HCT116 (cell line): ENCODE measurements around the gene ILF2. TPM values are rescaled to one million over a fixed set of nuclear protein-coding genes. Genes with fewer than 3 reads are reported as not detected.

Experiments
- ATAC-seq: fragments of 200-7000 bp; cut with Tn5 transposase; 2 replicates; pipeline ENCODE4 v1.9.1; 2020; ENCODE audit warnings: mild to moderate bottlenecking, moderate library complexity
- BruUV-seq: library from RNA; stranded (reverse); fragments of 400-500 nt; replicated peaks from 2 replicates; lab custom pipeline; 2021; lab: Mats Ljungman, UMichigan
- CTCF ChIA-PET: fragments of 300-600 bp; sonication (Branson Sonifier 250); formaldehyde crosslinking; loops from one replicate; lab custom pipeline; 2021; ENCODE audit warnings: antibody characterized with exemption; lab: Charles Lee
- POLR2A ChIA-PET: fragments of 300-600, 350-600 bp; sonication (Branson Sonifier 250); formaldehyde crosslinking; loops from one replicate; lab custom pipeline; 2021; ENCODE audit warnings: antibody characterized with exemption; lab: Charles Lee
- RAD21 ChIA-PET, 2 experiments: fragments of 300-600 bp; sonication (Branson Sonifier 250); formaldehyde crosslinking; loops; one replicate each; lab custom pipeline; 2023; ENCODE audit warnings: low total read pairs in 2 of 2; ENCODE audit not compliant: uncharacterized antibody in 2 of 2, unreplicated experiment in 2 of 2, low non-redundant PET in 1 of 2; lab: Charles Lee
- DNase-seq: peaks from one replicate; pipeline ENCODE4 v3.0.0-alpha.2; 2010; ENCODE audit warnings: low read depth, low spot score
- H2AFZ ChIP-seq: fragments of 200-600 bp; shearing (Covaris generic), sonication (generic); 2 replicates; pipeline ENCODE4 v1.6.1; 2017; ENCODE audit warnings: low read depth, mixed run types, mixed read lengths, antibody characterized with exemption, low read length; ENCODE audit not compliant: poor library complexity, severe bottlenecking
- H3K27ac ChIP-seq: 2 replicates; pipeline ENCODE4 v1.5.1; 2012; ENCODE audit warnings: low read depth, low read length
- H3K27me3 ChIP-seq: fragments of 200-600 bp; sonication (generic); 2 replicates; pipeline ENCODE4 v1.6.1; 2016; ENCODE audit warnings: mixed run types, low read length, mixed read lengths; ENCODE audit not compliant: insufficient read depth
- H3K36me3 ChIP-seq, 2 experiments: fragments of 200-500 bp in 1 of 2; fragments of 200-600 bp in 1 of 2; sonication (Bioruptor generic) in 1 of 2; sonication (generic) in 1 of 2; 2 replicates each; pipeline versions ENCODE4 v1.5.1 to v1.6.1; 2014 to 2016; ENCODE audit warnings: low read length in 2 of 2, inconsistent platforms in 1 of 2, mixed read lengths in 1 of 2, mixed run types in 1 of 2; ENCODE audit not compliant: insufficient read depth in 2 of 2, control insufficient read depth in 1 of 2
- H3K4me1 ChIP-seq, 2 experiments: fragments of 200-600 bp in 1 of 2; sonication (generic) in 1 of 2; 2 replicates each; pipeline versions ENCODE4 v1.5.1 to v1.6.1; 2012 to 2017; ENCODE audit warnings: low read length in 2 of 2, inconsistent platforms in 1 of 2, mild to moderate bottlenecking in 1 of 2, mixed read lengths in 1 of 2, mixed run types in 1 of 2, moderate library complexity in 1 of 2; ENCODE audit not compliant: insufficient read depth in 2 of 2, control insufficient read depth in 1 of 2
- H3K4me2 ChIP-seq: fragments of 200-600 bp; sonication (generic); 2 replicates; pipeline ENCODE4 v1.6.1; 2017; ENCODE audit warnings: mixed run types, low read length, mixed read lengths
- H3K4me3 ChIP-seq, 2 experiments: fragments of 200-600 bp in 1 of 2; sonication (generic) in 1 of 2; replicated peaks in 1 of 2; 2 replicates each; pipeline ENCODE4 v1.5.1; 2011 to 2016; ENCODE audit warnings: low read length in 2 of 2, control low read depth in 1 of 2, low read depth in 1 of 2, mild to moderate bottlenecking in 1 of 2, mixed read lengths in 1 of 2, mixed run types in 1 of 2
- H3K79me2 ChIP-seq: fragments of 200-600 bp; sonication (generic); 2 replicates; pipeline ENCODE4 v1.6.1; 2017; ENCODE audit warnings: mild to moderate bottlenecking, mixed run types, low read length, moderate library complexity, mixed read lengths; ENCODE audit not compliant: insufficient read depth
- H3K9ac ChIP-seq: fragments of 200-600 bp; sonication (generic); 2 replicates; pipeline ENCODE4 v1.6.1; 2016; ENCODE audit warnings: low read length, mixed read lengths
- H3K9me2 ChIP-seq: fragments of 200-600 bp; sonication (generic), shearing (Covaris generic); 2 replicates; pipeline ENCODE4 v1.6.1; 2017; ENCODE audit warnings: mixed run types, mild to moderate bottlenecking, moderate library complexity; ENCODE audit not compliant: insufficient read depth
- H3K9me3 ChIP-seq, 2 experiments: fragments of 200-500 bp in 1 of 2; fragments of 200-600 bp in 1 of 2; sonication (Bioruptor generic) in 1 of 2; sonication (generic) in 1 of 2; 2 replicates each; pipeline ENCODE4 v1.6.1; 2014 to 2017; ENCODE audit warnings: low read length in 2 of 2, mixed read lengths in 2 of 2, inconsistent platforms in 1 of 2, low read depth in 1 of 2, mild to moderate bottlenecking in 1 of 2, mixed run types in 1 of 2, moderate library complexity in 1 of 2; ENCODE audit not compliant: control insufficient read depth in 1 of 2, insufficient read depth in 1 of 2
- H4K20me1 ChIP-seq: fragments of 200-600 bp; sonication (generic), shearing (Covaris generic); 2 replicates; pipeline ENCODE4 v1.6.1; 2017; ENCODE audit warnings: mixed run types, mild to moderate bottlenecking, moderate library complexity; ENCODE audit not compliant: insufficient read depth
- CBX3 ChIP-seq: IDR thresholded peaks from 2 replicates; pipeline ENCODE4 v1.6.1; 2012; ENCODE audit warnings: low read depth
- CEBPB ChIP-seq: IDR thresholded peaks from 2 replicates; pipeline ENCODE4 v1.6.1; 2012; ENCODE audit warnings: low read depth
- EGR1 ChIP-seq: IDR thresholded peaks from 2 replicates; pipeline ENCODE4 v1.6.1; 2012; ENCODE audit warnings: low read depth
- ELF1 ChIP-seq: IDR thresholded peaks from 2 replicates; pipeline ENCODE4 v1.6.1; 2012; ENCODE audit warnings: low read depth, borderline replicate concordance
- EZH2 ChIP-seq: fragments of 200-600 bp; sonication (generic); IDR thresholded peaks from 2 replicates; pipeline ENCODE4 v1.6.1; 2017; ENCODE audit warnings: antibody characterized with exemption, mixed run types
- EZH2phosphoT487 ChIP-seq: fragments of 200-600 bp; IDR thresholded peaks from 2 replicates; pipeline ENCODE4 v1.6.1; 2018; ENCODE audit warnings: antibody characterized with exemption, borderline replicate concordance
- JUND ChIP-seq: IDR thresholded peaks from 2 replicates; pipeline ENCODE4 v1.6.1; 2012
- POLR2AphosphoS5 ChIP-seq: IDR thresholded peaks from 2 replicates; pipeline ENCODE4 v1.6.1; 2011; ENCODE audit warnings: mild to moderate bottlenecking, low read depth, low read length, moderate library complexity
- RAD21 ChIP-seq: IDR thresholded peaks from 2 replicates; pipeline ENCODE4 v1.6.1; 2012; ENCODE audit warnings: low read depth, mild to moderate bottlenecking
- SIN3A ChIP-seq: IDR thresholded peaks from 2 replicates; pipeline ENCODE4 v1.6.1; 2012; ENCODE audit warnings: low read depth
- SRF ChIP-seq: IDR thresholded peaks from 2 replicates; pipeline ENCODE4 v1.6.1; 2012; ENCODE audit warnings: low read depth
- YY1 ChIP-seq: IDR thresholded peaks from 2 replicates; pipeline ENCODE4 v1.6.1; 2011; ENCODE audit warnings: low read length, low read depth, moderate library complexity, mild to moderate bottlenecking; ENCODE audit not compliant: insufficient replicate concordance; ENCODE audit errors: extremely low read depth
- ZNF274 ChIP-seq: fragments of 200-500 bp; sonication (Bioruptor generic); IDR thresholded peaks from 2 replicates; pipeline ENCODE4 v1.6.1; 2014; ENCODE audit warnings: mild to moderate bottlenecking, low read depth, low read length, inconsistent platforms
- intact Hi-C: fragments of 100-400 bp; cut with micrococcal nuclease; formaldehyde crosslinking; loops from 2 replicates; pipeline ENCODE4 v1.10.0; 2022
- total RNA-seq: library from RNA; stranded (reverse); gene quantifications from one replicate; pipeline ENCODE4 v1.2.1, GENCODE V29; 2021; ENCODE audit not compliant: unreplicated experiment
- TF ChIP-seq, protein P1 (sequence below): IDR thresholded peaks from 2 replicates; pipeline ENCODE4 v1.6.1; 2012
- TF ChIP-seq, protein P2 (sequence below): IDR thresholded peaks from 2 replicates; pipeline ENCODE4 v1.6.1; 2012
- TF ChIP-seq, protein P3 (sequence below), 3 experiments: fragments of 200-600 bp in 1 of 3; sonication (generic) in 1 of 3; IDR thresholded peaks in 2 of 3; conservative IDR thresholded peaks in 1 of 3; 2 replicates each; pipeline ENCODE4 v1.5.1; 2012 to 2017; ENCODE audit warnings: low read depth in 2 of 3, low read length in 2 of 3, antibody characterized with exemption in 1 of 3, borderline replicate concordance in 1 of 3, control low read depth in 1 of 3, mild to moderate bottlenecking in 1 of 3, mixed read lengths in 1 of 3, mixed run types in 1 of 3, moderate library complexity in 1 of 3; ENCODE audit not compliant: insufficient read depth in 1 of 3

ILF2 gene
- total RNA-seq, 1 experiment from 2014 or later = 335 TPM

DNA sequence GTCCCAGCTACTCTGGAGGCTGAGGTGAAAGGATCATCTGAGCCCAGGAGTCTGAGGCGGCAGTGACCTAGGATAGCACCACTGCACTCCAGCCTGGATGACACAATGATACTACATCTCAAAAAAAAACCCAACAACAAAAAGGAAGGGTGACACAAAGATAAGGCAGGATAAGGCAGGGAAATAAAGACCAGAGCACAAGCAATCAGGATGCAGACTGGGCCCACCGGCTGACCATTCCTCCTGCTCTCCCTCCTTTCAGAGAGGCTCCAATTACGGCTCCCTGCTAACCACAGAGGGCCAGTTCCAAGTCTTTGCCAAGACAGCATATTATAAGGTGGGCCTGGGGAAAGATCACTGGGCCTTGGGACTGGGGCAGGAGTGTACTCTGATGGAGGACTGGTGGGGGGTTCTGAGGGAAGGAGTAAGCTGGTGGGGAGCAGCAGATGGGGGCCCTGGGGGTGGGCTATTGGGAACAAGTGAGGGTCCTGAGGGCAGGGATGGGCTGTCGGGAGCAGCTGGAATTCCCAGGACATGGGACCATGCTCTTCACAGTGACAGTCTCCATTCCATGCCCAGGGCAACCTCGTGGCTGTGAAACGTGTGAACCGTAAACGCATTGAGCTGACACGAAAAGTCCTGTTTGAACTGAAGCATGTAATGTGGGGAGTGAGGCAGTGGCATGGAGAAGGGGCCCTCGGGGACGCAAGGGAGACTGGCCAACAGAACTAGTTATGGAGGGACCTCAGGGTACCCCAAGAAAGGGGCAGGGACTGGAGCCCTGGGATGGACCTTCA lies 14.9 kb upstream of the ILF2 start:
- ChIA-PET RAD21 (no interaction called here), CTCF (no interaction called here), POLR2A (no interaction called here)
- Histone ChIP-seq H3K79me2 (no peaks in the 10 kb centered on the region), H3K9ac (no peak overlapping the region), H3K4me2 (no peak overlapping the region), H3K27ac (no peak overlapping the region), H3K9me2 (no peaks in the 10 kb centered on the region), H4K20me1 (no peaks in the 10 kb centered on the region), H3K36me3 (no peaks in the 10 kb centered on the region), H3K4me1 (peaks cover 0 to 5% of the 10 kb centered on the region in 2 experiments; a peak in 1 of 4 replicates), H3K4me3 (no peak overlapping the region), H3K27me3 (no peaks in the 10 kb centered on the region; the same call in 1 of the 2 replicates), H3K9me3 (no peaks in the 10 kb centered on the region), H2AFZ (no peak overlapping the region)
- ATAC-seq (no peak), DNase-seq (no peak)
- TF ChIP-seq RAD21 (no peak), SRF (no peak), EZH2 (no peak), ELF1 (no peak), EZH2phosphoT487 (no peak), CEBPB (no peak), ZNF274 (no peak), SIN3A (no peak), YY1 (no peak)
- TF ChIP-seq, protein P1, sequence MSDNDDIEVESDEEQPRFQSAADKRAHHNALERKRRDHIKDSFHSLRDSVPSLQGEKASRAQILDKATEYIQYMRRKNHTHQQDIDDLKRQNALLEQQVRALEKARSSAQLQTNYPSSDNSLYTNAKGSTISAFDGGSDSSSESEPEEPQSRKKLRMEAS = no peak
- no TSS peak for BruUV-seq
- intact Hi-C loops = no loop called here

DNA sequence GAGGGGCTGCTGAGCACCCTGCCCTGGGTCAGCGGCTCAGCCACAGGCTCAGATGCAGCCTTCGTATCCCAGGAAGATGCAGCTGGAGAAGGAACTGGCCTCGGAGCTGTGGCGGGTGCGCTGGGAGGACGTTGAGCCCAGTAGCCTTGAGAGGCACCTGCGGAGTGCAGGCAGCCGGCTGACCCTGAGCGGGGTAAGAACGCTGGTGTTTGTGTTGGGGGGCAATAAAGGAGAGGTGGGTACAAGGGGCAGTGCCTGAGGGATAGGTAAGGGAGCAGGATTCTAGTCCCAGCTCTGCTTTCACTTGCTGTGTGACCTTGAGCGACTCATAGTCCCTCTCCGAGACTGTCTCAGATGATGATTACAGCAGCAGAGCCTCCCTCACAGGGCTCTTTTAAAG lies 14.1 kb upstream of the ILF2 start:
- POLR2A ChIA-PET = no interaction called here
- Histone ChIP-seq H3K27ac (no peak overlapping the region), H3K9me2 (no peaks in the 10 kb centered on the region), H3K9me3 (no peaks in the 10 kb centered on the region), H3K9ac (no peak overlapping the region), H3K4me2 (no peak overlapping the region), H3K4me1 (peaks cover 0 to 5% of the 10 kb centered on the region in 2 experiments; a peak in 1 of 4 replicates), H3K36me3 (no peaks in the 10 kb centered on the region), H4K20me1 (no peaks in the 10 kb centered on the region), H3K79me2 (no peaks in the 10 kb centered on the region), H3K27me3 (no peaks in the 10 kb centered on the region; the same call in 1 of the 2 replicates), H2AFZ (no peak overlapping the region), H3K4me3 (no peak overlapping the region)
- DNase-seq = no peak
- RAD21 ChIA-PET = no interaction called here
- BruUV-seq = no TSS peak
- no peak for ATAC-seq
- CTCF ChIA-PET = no interaction called here
- intact Hi-C loops = no loop called here
- TF ChIP-seq CBX3 (no peak), CEBPB (no peak), JUND (no peak), YY1 (no peak), POLR2AphosphoS5 (no peak), ZNF274 (no peak), EZH2phosphoT487 (no peak), EGR1 (no peak)
- TF ChIP-seq, protein P2, sequence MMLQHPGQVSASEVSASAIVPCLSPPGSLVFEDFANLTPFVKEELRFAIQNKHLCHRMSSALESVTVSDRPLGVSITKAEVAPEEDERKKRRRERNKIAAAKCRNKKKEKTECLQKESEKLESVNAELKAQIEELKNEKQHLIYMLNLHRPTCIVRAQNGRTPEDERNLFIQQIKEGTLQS = no peak
- TF ChIP-seq, protein P3, sequence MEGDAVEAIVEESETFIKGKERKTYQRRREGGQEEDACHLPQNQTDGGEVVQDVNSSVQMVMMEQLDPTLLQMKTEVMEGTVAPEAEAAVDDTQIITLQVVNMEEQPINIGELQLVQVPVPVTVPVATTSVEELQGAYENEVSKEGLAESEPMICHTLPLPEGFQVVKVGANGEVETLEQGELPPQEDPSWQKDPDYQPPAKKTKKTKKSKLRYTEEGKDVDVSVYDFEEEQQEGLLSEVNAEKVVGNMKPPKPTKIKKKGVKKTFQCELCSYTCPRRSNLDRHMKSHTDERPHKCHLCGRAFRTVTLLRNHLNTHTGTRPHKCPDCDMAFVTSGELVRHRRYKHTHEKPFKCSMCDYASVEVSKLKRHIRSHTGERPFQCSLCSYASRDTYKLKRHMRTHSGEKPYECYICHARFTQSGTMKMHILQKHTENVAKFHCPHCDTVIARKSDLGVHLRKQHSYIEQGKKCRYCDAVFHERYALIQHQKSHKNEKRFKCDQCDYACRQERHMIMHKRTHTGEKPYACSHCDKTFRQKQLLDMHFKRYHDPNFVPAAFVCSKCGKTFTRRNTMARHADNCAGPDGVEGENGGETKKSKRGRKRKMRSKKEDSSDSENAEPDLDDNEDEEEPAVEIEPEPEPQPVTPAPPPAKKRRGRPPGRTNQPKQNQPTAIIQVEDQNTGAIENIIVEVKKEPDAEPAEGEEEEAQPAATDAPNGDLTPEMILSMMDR (IDR thresholded peaks at IDR 0.05 in 2 of 3, conservative IDR thresholded peaks at IDR 0.05 in 1 of 3; ENCODE audit: borderline replicate concordance in 1 of 3, insufficient read depth in 1 of 3, low read depth in 2 of 3, low read length in 2 of 3) = no peak
